Activated T-cell treated with anti-CD3 and anti-CD28 coated beads, Interleukin-2, amount 50 U/mL, for 72 hours (primary cell): Measurements from ENCODE around the gene VPS13A. TPM values are rescaled to one million over a fixed set of nuclear protein-coding genes. Genes with fewer than 3 reads are reported as not detected.

Source experiments
- ATAC-seq, 2 donors: fragments of 150-1000 bp; cut with Tn5 transposase; replicated peaks in 1 of 2; 2 replicates each; pipeline ENCODE4 v1.10.0; 2021; ENCODE audit warnings: moderate library complexity in 2 of 2, mild to moderate bottlenecking in 1 of 2
- DNase-seq, 2 donors: peaks; one replicate each; pipeline ENCODE4 v3.0.0; 2021 to 2022; ENCODE audit warnings: mixed read lengths in 1 of 2
- H3K27ac Mint-ChIP-seq: one replicate; pipeline ENCODE4 v1.8.0; 2022; ENCODE audit warnings: mild to moderate bottlenecking, moderate library complexity, mixed read lengths
- H3K27me3 Mint-ChIP-seq: one replicate; pipeline ENCODE4 v1.8.0; 2022; ENCODE audit warnings: low read depth, mixed read lengths
- H3K36me3 Mint-ChIP-seq, 2 donors: one replicate each; pipeline ENCODE4 v1.8.0; 2022; ENCODE audit warnings: mixed read lengths in 2 of 2, mild to moderate bottlenecking in 1 of 2; ENCODE audit not compliant: insufficient read depth in 2 of 2
- H3K4me1 Mint-ChIP-seq: one replicate; pipeline ENCODE4 v1.8.0; 2022; ENCODE audit warnings: low read depth, mixed read lengths
- H3K4me3 Mint-ChIP-seq, 2 donors: one replicate each; pipeline ENCODE4 v1.8.0; 2022; ENCODE audit warnings: mild to moderate bottlenecking in 2 of 2, mixed read lengths in 2 of 2, moderate library complexity in 2 of 2
- H3K9me3 Mint-ChIP-seq, 2 donors: one replicate each; pipeline ENCODE4 v1.8.0; 2022; ENCODE audit warnings: mixed read lengths in 2 of 2
- total RNA-seq, 2 donors: library from RNA; stranded (reverse); gene quantifications; one replicate each; pipeline ENCODE4 v1.2.3, GENCODE V29; 2022

VPS13A gene
- 10 to 100 TPM; 29.7 to 30.1 TPM for total RNA-seq

DNA sequence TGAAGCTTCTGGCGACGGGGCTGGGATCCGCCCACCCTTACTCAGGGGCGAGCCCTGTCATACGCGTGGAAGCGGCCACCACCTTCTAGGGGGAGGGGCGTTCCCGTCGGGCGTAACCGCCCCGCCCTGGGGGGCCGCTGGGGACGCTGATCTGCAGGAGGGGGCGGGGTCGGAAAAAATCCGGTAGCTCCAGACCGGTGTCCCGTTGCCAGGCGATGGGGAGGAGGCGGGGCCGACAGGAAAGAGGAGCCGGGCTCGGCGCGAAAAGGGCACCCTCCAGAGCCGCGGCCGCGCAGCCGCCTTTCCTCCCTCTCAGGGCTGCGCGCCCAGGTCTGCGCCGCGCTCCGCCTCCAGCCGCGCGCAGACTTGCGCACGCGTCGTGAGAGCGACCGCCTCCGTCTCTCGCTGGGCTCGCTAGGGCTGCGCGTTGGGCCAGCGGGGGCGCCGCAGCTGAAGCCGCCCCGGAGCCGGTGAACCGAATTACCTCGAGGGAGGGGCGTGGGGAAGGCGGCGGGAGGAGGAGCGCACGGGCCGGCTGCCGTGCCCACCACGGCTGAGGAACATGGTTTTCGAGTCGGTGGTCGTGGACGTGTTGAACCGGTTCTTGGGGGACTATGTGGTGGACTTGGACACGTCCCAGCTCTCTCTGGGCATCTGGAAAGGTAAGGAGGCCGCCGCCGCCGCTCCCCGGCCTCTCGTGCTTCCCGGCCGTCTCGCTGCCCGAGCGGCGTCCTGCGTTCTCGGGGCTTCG is at the start of gene VPS13A:
Gene VPS13A, plus strand, starts transcription at position 392 of the 751 bp plus-strand sequence. Its CDS starts 171 bp downstream, at position 563.
- ATAC-seq: peak; percentile 89 to 92
- Mint-ChIP-seq H3K9me3 (no peaks in the 10 kb centered on the region), H3K4me1 (peaks cover 22% of the 10 kb centered on the region), H3K27ac (peak within 1 kb of the TSS; percentile 96), H3K36me3 (peaks cover 0 to 3% of the 10 kb centered on the region in 2 donors), H3K4me3 (peak within 1 kb of the TSS; percentile 94 to 96), H3K27me3 (no peaks in the 10 kb centered on the region)
- peak; percentile 90 to 94 for DNase-seq

DNA sequence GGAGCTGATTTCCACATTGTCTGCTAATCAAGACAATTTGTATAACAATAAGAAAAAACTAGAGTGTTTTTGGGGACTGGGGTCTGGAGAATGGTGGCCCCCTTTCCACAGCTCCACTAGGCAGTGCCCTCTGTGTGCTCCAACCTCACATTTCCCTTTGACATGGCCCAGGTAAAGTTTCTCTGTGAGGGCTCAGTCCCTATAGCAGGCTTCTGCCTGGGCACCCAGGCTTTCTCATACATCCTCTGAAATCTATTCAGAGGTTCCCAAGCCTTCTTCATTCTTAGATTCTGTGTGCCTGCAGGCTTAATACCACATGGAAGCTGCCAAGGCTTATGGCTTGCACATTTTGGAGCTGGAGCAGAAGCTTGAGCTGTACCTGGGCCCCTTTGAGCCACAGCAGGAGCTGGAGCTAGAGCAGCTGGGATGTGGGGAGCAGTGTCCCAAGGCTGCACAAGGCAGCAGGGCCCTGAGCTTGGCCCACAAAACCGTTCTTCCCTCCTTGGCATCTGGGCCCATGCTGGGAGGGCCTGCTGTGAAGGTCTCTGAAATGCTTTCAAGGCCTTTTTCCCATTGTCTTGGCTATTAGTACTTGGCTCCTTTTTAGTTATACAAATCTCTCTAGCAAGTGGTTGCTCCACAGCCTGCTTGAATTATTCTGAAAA is 49.1 kb upstream of the VPS13A start:
- Mint-ChIP-seq H3K9me3 (no peaks in the 10 kb centered on the region), H3K27me3 (peaks cover 29% of the 10 kb centered on the region), H3K4me3 (no peak overlapping the region), H3K4me1 (no peaks in the 10 kb centered on the region), H3K27ac (no peak overlapping the region), H3K36me3 (no peaks in the 10 kb centered on the region)
- ATAC-seq (no peak), DNase-seq (no peak)

DNA sequence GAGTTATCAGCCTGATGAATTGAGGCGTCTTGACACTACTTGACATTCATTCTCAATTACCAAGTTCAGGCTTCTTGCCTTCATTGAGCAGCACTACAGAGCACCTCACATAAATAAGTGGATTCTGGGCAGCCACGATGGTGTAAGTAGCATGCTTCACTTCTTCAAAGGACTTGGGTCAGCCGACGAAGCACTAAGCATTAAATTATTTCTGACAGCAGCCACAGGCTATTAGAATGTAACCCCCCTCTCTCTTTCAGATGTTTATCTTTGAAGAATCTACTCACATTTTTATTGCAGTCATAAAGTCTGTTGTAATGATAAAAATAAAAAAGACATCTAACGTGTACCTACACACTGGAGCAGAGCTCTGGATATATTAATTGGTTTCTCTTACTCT is 45.9 kb upstream of the VPS13A start:
- ATAC-seq (no peak), DNase-seq (no peak)
- H3K27ac Mint-ChIP-seq: no peak overlapping the region
- H3K27me3 Mint-ChIP-seq: peaks cover 32% of the 10 kb centered on the region
- H3K36me3 Mint-ChIP-seq: no peaks in the 10 kb centered on the region
- H3K4me1 Mint-ChIP-seq: no peaks in the 10 kb centered on the region
- H3K4me3 Mint-ChIP-seq: no peak overlapping the region
- no peaks in the 10 kb centered on the region for H3K9me3 Mint-ChIP-seq

DNA sequence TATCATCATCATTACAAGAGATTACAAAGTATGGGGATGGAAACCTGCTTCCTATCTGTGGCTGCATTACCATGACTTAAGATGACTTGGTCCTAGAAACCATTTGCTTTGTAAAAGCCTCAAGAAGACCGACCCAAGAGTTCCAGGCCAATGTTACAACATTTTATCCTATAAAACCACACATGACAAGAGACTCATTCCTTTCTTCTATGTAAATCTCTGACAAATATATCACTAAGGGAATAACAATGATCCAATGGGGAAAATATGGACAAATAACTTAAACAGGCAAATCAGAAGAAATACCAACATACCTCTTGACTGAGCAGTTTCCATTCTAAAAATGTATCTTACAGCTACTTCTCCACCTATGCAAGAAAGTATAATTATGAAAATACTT is 44.3 kb upstream of the VPS13A start:
- no peak for ATAC-seq
- Mint-ChIP-seq H3K9me3 (no peaks in the 10 kb centered on the region), H3K27ac (peak overlapping the region; percentile 8), H3K4me3 (no peak overlapping the region), H3K36me3 (no peaks in the 10 kb centered on the region), H3K4me1 (no peaks in the 10 kb centered on the region), H3K27me3 (peaks cover 32% of the 10 kb centered on the region)
- DNase-seq: no peak

DNA sequence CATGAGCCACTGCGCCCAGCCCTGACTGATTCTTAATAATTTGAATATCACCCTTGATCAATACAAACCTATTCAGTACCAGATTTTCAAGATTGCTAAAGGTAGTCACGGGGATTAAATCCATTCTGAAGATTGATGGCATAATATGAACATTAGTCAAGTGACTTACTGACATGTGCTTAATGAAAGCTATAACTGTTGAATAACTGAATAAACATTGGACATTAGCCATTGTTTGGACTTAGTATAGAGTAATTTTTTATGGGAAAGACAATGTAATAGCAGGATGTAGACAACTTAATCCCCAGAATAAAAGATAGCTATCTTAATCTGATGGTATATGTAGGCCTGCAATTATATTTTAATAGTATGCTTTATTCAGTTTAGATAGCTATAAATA is 35.0 kb upstream of the VPS13A start:
- Mint-ChIP-seq H3K36me3 (no peaks in the 10 kb centered on the region), H3K27ac (no peak overlapping the region), H3K4me3 (no peak overlapping the region), H3K27me3 (peaks cover 6% of the 10 kb centered on the region), H3K9me3 (no peaks in the 10 kb centered on the region), H3K4me1 (no peaks in the 10 kb centered on the region)
- no peak for DNase-seq
- no peak for ATAC-seq

DNA sequence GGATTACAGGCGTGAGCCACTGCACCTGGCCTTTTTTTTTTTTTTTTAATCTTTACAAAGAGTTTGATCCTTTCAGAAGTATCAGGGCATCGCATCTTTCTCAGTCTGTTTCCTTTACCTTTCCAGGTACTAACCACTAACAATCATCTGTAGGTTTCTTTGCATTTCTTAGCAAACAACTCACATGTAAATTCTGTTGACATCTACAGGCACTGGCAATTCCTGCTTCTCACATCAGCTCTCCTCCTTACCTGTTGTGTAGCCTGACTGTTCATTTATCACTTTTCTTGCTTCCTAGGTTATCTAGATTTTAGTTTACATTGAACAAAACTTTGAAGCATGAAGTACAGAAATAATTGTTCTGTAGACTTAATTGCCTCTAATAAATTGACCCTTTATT is 27.5 kb upstream of the VPS13A start:
- no peak overlapping the region for H3K27ac Mint-ChIP-seq
- H3K36me3 Mint-ChIP-seq: no peaks in the 10 kb centered on the region
- no peak overlapping the region for H3K4me3 Mint-ChIP-seq
- DNase-seq: no peak
- no peak for ATAC-seq
- no peaks in the 10 kb centered on the region for H3K9me3 Mint-ChIP-seq
- H3K27me3 Mint-ChIP-seq: peaks cover 9% of the 10 kb centered on the region
- no peaks in the 10 kb centered on the region for H3K4me1 Mint-ChIP-seq

DNA sequence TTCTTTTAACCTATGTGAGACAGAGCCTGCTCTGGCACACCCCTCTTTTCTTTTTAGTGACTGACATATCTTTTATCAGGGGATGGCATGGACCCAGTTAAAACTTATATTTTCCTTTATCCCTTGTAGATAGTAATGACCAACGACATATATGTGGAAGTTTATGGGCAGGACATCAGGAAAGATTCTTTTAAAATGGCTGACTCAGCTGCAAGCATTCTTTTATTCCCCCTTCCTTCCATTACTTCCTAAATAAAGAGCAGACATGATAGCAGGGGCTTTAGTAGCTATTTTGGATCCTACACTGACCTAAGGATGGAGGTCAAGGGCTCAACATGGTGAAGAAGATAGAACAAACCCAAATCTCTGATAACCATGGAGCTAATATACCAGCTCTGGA is 25.0 kb upstream of the VPS13A start:
- Mint-ChIP-seq H3K27me3 (peaks cover 13% of the 10 kb centered on the region), H3K36me3 (no peaks in the 10 kb centered on the region), H3K9me3 (no peaks in the 10 kb centered on the region), H3K4me1 (no peaks in the 10 kb centered on the region), H3K27ac (no peak overlapping the region), H3K4me3 (no peak overlapping the region)
- ATAC-seq: no peak
- no peak for DNase-seq

DNA sequence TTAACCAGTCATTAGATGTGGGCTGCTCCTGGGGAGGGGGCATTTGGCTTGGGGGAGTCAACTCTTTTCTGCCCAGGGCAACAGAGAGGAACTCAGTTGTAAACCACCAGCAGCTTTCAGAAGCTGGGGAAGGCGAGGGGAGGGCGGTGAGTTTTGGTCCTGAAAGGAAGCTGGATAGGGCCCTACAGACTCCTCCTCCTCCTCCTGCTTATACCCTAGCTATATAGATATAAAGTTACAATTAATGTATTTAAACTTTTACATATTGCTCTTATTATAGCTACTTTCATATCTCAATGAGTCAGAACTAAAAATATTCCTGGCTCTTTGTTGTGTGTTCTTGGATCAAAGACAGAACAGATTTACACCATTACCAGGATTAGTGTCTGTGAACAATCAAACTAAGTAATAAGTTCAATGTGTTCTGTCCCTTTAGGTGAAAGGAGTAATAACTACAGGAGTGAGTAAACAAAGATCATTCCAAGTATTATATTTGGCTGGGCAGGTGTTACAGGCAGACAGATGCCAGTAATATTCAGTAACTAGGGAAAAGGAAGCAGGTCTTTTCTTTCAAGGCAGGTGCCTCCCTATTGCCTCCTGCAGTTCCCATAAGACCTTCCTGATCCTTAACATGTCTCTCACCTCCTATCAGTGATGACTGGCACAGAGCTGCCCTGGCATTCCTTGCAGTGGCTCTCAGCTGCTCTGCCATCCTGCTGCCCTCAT is 20.5 kb upstream of the VPS13A start:
- no peak for DNase-seq
- H3K9me3 Mint-ChIP-seq: no peaks in the 10 kb centered on the region
- H3K4me1 Mint-ChIP-seq: no peaks in the 10 kb centered on the region
- H3K27ac Mint-ChIP-seq: no peak overlapping the region
- no peaks in the 10 kb centered on the region for H3K36me3 Mint-ChIP-seq
- no peak for ATAC-seq
- H3K4me3 Mint-ChIP-seq: no peak overlapping the region
- H3K27me3 Mint-ChIP-seq: peaks cover 17% of the 10 kb centered on the region

DNA sequence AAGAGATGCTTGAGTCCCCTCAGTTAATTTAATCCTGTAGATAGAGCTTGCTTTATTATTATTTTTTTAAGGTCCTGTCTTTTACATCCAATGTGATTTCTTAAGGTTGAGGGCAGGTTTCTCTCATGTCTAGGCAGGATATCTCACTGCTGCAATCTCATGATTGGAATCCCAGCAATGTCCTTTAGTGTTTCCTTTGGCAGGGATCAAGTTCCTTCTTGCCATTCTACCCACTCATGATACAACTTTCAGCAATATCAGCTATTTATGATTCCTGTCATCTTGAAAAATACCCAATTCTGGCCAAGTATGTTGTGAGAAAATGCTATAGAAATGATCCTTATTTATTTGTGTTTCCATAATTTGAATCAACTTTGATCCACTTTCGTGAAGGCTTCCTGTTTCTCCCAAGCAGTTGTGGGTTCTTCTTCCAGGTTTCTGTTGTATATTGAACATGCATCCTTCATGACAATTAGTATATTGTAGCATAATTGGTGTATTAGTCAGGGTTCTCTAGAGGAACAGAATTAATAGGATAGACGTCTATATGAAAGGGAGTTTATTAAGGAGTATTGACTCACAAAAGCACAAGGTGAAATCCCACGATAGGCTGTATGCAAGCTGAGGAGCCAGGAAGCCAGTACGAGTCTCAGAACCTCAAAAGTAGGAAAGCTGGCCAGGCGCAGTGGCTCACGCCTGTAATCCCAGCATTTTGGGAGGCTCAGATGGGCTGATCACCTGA is 18.4 kb upstream of the VPS13A start:
- no peaks in the 10 kb centered on the region for H3K4me1 Mint-ChIP-seq
- no peak overlapping the region for H3K27ac Mint-ChIP-seq
- DNase-seq (no peak), ATAC-seq (no peak)
- no peaks in the 10 kb centered on the region for H3K9me3 Mint-ChIP-seq
- no peaks in the 10 kb centered on the region for H3K36me3 Mint-ChIP-seq
- peaks cover 17% of the 10 kb centered on the region for H3K27me3 Mint-ChIP-seq
- no peak overlapping the region for H3K4me3 Mint-ChIP-seq

DNA sequence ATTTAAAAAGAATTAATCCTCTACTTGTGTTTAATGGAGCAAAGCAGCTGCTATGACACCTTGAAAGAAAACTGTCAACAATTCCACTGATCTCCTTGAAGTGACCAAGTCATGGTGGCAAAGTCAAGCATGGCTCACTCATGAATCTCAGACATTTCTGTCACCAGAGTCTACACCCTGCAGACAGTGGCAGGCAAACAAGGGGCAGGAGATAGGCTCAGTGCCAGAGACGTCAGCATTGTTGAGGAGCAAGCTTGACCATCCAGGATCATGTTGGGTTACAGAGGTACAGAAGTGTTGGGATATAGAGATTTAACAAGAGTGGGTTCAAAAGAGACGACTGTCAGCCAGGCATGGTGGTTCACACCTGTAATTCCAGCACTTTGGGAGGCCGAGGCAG is 16.1 kb upstream of the VPS13A start:
- Mint-ChIP-seq H3K4me3 (no peak overlapping the region), H3K27me3 (peaks cover 17% of the 10 kb centered on the region), H3K4me1 (no peaks in the 10 kb centered on the region), H3K27ac (no peak overlapping the region), H3K9me3 (no peaks in the 10 kb centered on the region), H3K36me3 (no peaks in the 10 kb centered on the region)
- no peak for DNase-seq
- no peak for ATAC-seq

DNA sequence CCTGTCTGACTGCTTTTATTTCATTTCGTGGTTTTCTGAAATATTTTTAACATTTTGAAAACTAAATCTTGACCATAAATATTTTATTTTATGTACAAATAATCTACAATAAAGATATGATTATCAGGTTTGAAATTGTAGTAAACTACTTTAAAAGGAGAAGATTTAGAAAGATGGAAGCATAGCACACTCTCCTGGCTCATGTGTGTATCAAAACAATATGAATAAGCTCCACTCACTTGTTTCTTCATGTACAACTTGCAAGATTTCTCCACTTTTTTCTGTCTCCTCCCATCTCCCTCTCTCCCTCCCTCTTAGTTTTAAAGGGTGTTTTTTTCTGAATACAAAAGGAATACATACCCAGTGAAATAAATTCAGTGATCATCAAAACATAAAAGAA is 15.4 kb upstream of the VPS13A start:
- Mint-ChIP-seq H3K27me3 (peaks cover 17% of the 10 kb centered on the region), H3K4me3 (no peak overlapping the region), H3K27ac (no peak overlapping the region), H3K4me1 (no peaks in the 10 kb centered on the region), H3K36me3 (no peaks in the 10 kb centered on the region), H3K9me3 (no peaks in the 10 kb centered on the region)
- no peak for DNase-seq
- no peak for ATAC-seq

DNA sequence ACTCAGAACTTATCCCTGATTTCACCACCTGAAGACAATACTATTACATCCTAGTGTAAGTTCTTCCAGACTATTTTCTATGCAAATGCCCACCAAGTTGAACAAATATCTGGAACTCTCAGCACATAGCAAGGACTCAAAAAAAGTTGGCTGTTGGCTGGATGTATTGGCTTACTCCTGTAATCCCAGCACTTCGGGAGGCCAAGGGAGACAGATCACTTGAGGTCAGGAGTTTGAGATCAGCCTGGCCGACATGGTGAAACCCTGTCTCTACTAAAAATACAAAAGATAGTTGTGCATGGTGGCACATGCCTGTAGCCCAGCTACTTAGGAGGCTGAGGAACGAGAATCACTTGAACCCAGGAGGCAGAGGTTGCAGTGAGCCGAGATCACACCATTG is 15.0 kb upstream of the VPS13A start:
- no peaks in the 10 kb centered on the region for H3K4me1 Mint-ChIP-seq
- no peaks in the 10 kb centered on the region for H3K9me3 Mint-ChIP-seq
- no peak overlapping the region for H3K4me3 Mint-ChIP-seq
- ATAC-seq (no peak), DNase-seq (no peak)
- no peak overlapping the region for H3K27ac Mint-ChIP-seq
- no peaks in the 10 kb centered on the region for H3K36me3 Mint-ChIP-seq
- H3K27me3 Mint-ChIP-seq: peaks cover 13% of the 10 kb centered on the region

DNA sequence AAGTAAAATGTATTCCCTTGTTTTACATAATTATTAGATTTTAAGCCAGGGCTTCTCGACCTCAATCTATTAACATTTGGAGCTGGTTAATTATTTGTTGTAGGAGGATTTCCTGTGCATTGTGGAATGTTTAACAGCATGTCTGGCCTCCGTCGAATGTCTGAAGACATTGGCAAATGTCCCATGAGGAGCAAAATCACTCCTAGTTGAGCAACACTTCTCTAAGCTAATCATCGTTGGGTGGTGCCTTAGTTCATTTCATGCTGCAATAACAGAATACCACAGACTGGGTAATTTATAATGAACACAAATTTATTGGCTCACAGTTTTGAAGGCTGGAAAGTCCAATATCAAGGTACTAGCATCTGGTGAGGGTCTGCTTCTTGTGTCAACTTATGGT is 13.4 kb upstream of the VPS13A start:
- no peak overlapping the region for H3K27ac Mint-ChIP-seq
- no peaks in the 10 kb centered on the region for H3K4me1 Mint-ChIP-seq
- no peaks in the 10 kb centered on the region for H3K36me3 Mint-ChIP-seq
- DNase-seq: no peak
- peaks cover 6% of the 10 kb centered on the region for H3K27me3 Mint-ChIP-seq
- ATAC-seq: no peak
- H3K9me3 Mint-ChIP-seq: no peaks in the 10 kb centered on the region
- no peak overlapping the region for H3K4me3 Mint-ChIP-seq
